ENCODE measurements around the gene STKLD1.

GRCh38 chr9:133367221-133367620 is 8.9 kb upstream of the STKLD1 start:
- no peak for TF ChIP-seq POLR2A (IDR thresholded peaks at IDR 0.05)
- TF ChIP-seq CTCF (IDR thresholded peaks at IDR 0.05): no peak

All from lower leg skin (tissue), 3 donors.